Measurements from ENCODE around the gene PATJ.
A peak's percentile ranks its signal among the peaks of the same experiment; 100 is the strongest.
"Not testable (repeated sequence)": the region's sequence is repeated elsewhere in the genome, so short reads cannot be mapped to it uniquely, and the experiment has no call there.

The PATJ gene

DNA sequence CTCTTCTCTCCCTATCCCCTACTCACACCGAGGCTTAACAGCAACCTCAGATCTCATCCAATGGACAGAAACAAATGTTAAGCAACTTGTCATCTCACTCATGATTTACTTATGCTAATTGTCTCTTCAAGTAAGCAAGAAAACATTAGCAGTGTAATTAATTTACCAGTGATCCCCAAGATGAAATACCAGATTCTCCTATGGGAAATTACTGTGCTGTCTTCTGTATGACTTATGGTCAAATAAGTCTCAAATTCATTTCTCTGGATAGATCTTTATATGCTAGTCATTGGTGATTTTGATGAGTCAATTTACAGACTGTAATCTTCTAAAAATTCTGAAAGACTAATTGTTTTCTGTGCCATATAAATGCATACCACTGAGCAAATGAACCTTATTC lies 419.4 kb downstream of the PATJ start (continued):
- TF ChIP-seq ESRRG (CRISPR knock-in tag; IDR thresholded peaks at IDR 0.05) (no peak), ZNF8 (CRISPR knock-in tag; IDR thresholded peaks at IDR 0.05) (no peak), GLIS3 (CRISPR knock-in tag; IDR thresholded peaks at IDR 0.05) (no peak), SNAI2 (CRISPR knock-in tag; IDR thresholded peaks at IDR 0.05) (no peak), TOX (CRISPR knock-in tag; IDR thresholded peaks at IDR 0.05; ENCODE audit: borderline replicate concordance) (no peak), ZNF565 (CRISPR knock-in tag; conservative IDR thresholded peaks at IDR 0.05; ENCODE audit: low read depth) (no peak), PPARA (CRISPR knock-in tag; IDR thresholded peaks at IDR 0.05; ENCODE audit: borderline replicate concordance) (no peak), CSDC2 (CRISPR knock-in tag; IDR thresholded peaks at IDR 0.05) (no peak)

DNA sequence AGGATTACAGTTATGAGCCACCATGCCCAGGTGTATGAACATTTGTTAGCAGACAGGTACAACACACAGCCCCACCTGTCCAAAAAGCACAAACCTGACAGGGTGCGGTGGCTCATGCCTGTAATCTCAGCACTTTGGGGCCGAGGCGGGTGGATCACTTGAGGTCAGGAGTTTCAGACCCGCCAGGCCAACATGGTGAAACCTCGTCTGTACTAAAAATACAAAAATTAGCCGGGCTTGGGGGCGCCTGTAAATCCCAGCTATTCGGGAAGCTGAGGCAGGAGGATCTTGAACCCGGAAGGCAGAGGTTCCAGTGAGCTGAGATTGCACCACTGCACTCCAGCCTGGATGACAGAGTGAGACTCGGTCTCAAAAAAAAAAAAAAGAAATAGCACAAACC lies 428.1 kb downstream of the PATJ start:
- not testable (repeated sequence) for ATAC-seq

GRCh38 chr1:62175568-62176179 lies 433.4 kb downstream of the PATJ start:
- ATAC-seq: peak; percentile 89

More at GRCh38 chr1:62175568-62176179, 433.4 kb downstream of the PATJ start:
- TF ChIP-seq SNAI2 (CRISPR knock-in tag; IDR thresholded peaks at IDR 0.05) (no peak), TCF4 (CRISPR knock-in tag; IDR thresholded peaks at IDR 0.05; ENCODE audit: borderline replicate concordance) (no peak), PATZ1 (CRISPR knock-in tag; IDR thresholded peaks at IDR 0.05; ENCODE audit: borderline replicate concordance) (no peak), GLIS3 (CRISPR knock-in tag; IDR thresholded peaks at IDR 0.05) (no peak), ISL1 (CRISPR knock-in tag; IDR thresholded peaks at IDR 0.05) (no peak), CSRNP3 (CRISPR knock-in tag; IDR thresholded peaks at IDR 0.05) (no peak), ZFP30 (CRISPR knock-in tag; IDR thresholded peaks at IDR 0.05) (no peak), POU6F1 (CRISPR knock-in tag; IDR thresholded peaks at IDR 0.05; ENCODE audit: borderline replicate concordance, low read depth) (no peak), TSHZ2 (CRISPR knock-in tag; IDR thresholded peaks at IDR 0.05) (no peak), OSR1 (CRISPR knock-in tag; IDR thresholded peaks at IDR 0.05) (no peak)
- TF ChIP-seq, protein P1, sequence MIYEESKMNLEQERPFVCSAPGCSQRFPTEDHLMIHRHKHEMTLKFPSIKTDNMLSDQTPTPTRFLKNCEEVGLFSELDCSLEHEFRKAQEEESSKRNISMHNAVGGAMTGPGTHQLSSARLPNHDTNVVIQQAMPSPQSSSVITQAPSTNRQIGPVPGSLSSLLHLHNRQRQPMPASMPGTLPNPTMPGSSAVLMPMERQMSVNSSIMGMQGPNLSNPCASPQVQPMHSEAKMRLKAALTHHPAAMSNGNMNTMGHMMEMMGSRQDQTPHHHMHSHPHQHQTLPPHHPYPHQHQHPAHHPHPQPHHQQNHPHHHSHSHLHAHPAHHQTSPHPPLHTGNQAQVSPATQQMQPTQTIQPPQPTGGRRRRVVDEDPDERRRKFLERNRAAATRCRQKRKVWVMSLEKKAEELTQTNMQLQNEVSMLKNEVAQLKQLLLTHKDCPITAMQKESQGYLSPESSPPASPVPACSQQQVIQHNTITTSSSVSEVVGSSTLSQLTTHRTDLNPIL (CRISPR knock-in tag; IDR thresholded peaks at IDR 0.05; ENCODE audit: low read depth): no peak
